DOHH2 (cell line): ENCODE data around the gene TMEM9.
A peak's percentile ranks its signal among the peaks of the same experiment; 100 is the strongest.

Experiments
- H3F3A ChIP-seq: fragments of 200-600 bp; sonication (generic), shearing (Covaris generic); 2 replicates; pipeline ENCODE4 v1.6.0; 2016; ENCODE audit warnings: antibody characterized with exemption, mild to moderate bottlenecking; ENCODE audit not compliant: control insufficient read depth, insufficient read depth
- H3K27ac ChIP-seq: fragments of 200-600 bp; sonication (generic); 2 replicates; pipeline ENCODE4 v1.5.1; 2014; ENCODE audit warnings: low read depth, mild to moderate bottlenecking, low read length, moderate library complexity
- H3K27me3 ChIP-seq: fragments of 200-600 bp; sonication (generic); 2 replicates; pipeline ENCODE4 v1.6.1; 2014; ENCODE audit warnings: mild to moderate bottlenecking, low read length, mixed read lengths; ENCODE audit not compliant: control insufficient read depth
- H3K36me3 ChIP-seq: fragments of 200-600 bp; sonication (generic); 2 replicates; pipeline ENCODE4 v1.6.1; 2014; ENCODE audit warnings: mild to moderate bottlenecking, low read length, moderate library complexity, mixed read lengths; ENCODE audit not compliant: control insufficient read depth
- H3K4me1 ChIP-seq: fragments of 200-600 bp; sonication (generic); 2 replicates; pipeline ENCODE4 v1.6.1; 2014; ENCODE audit warnings: mild to moderate bottlenecking, low read length, mixed read lengths; ENCODE audit not compliant: control insufficient read depth
- H3K4me2 ChIP-seq: fragments of 200-600 bp; sonication (generic); 2 replicates; pipeline ENCODE4 v1.6.0; 2014; ENCODE audit warnings: mild to moderate bottlenecking, low read length, moderate library complexity
- H3K4me3 ChIP-seq: fragments of 200-600 bp; sonication (generic); 2 replicates; pipeline ENCODE4 v1.5.1; 2014; ENCODE audit warnings: mild to moderate bottlenecking, low read length, mixed read lengths
- H3K79me2 ChIP-seq: fragments of 200-600 bp; sonication (generic); 2 replicates; pipeline ENCODE4 v1.6.1; 2014; ENCODE audit warnings: mild to moderate bottlenecking, low read length, mixed read lengths; ENCODE audit not compliant: control insufficient read depth
- H3K9me2 ChIP-seq: fragments of 200-600 bp; sonication (generic); replicated peaks from 2 replicates; pipeline ENCODE4 v1.6.1; 2014; ENCODE audit warnings: mild to moderate bottlenecking, low read length, mixed read lengths; ENCODE audit not compliant: control insufficient read depth
- H3K9me3 ChIP-seq: fragments of 200-600 bp; sonication (generic); 2 replicates; pipeline ENCODE4 v1.6.1; 2014; ENCODE audit warnings: antibody characterized with exemption, low read length, mixed read lengths; ENCODE audit not compliant: control insufficient read depth, insufficient read depth
- H4K20me1 ChIP-seq: fragments of 200-600 bp; sonication (generic); 2 replicates; pipeline ENCODE4 v1.6.0; 2014; ENCODE audit warnings: low read depth, mild to moderate bottlenecking, antibody characterized with exemption, low read length, moderate library complexity; ENCODE audit not compliant: control insufficient read depth, insufficient read depth
- EZH2phosphoT487 ChIP-seq: fragments of 200-600 bp; sonication (generic); IDR thresholded peaks from 2 replicates; pipeline ENCODE4 v1.6.1; 2017; ENCODE audit warnings: borderline replicate concordance, mild to moderate bottlenecking, antibody characterized with exemption, low read length, moderate library complexity, mixed read lengths
- TF ChIP-seq, protein P1 (sequence below): fragments of 200-600 bp; sonication (generic); IDR thresholded peaks from one replicate; pipeline ENCODE4 v1.5.1; 2014; ENCODE audit warnings: antibody characterized with exemption, mild to moderate bottlenecking, low read depth, low read length; ENCODE audit not compliant: poor library complexity, severe bottlenecking

The TMEM9 gene

DNA sequence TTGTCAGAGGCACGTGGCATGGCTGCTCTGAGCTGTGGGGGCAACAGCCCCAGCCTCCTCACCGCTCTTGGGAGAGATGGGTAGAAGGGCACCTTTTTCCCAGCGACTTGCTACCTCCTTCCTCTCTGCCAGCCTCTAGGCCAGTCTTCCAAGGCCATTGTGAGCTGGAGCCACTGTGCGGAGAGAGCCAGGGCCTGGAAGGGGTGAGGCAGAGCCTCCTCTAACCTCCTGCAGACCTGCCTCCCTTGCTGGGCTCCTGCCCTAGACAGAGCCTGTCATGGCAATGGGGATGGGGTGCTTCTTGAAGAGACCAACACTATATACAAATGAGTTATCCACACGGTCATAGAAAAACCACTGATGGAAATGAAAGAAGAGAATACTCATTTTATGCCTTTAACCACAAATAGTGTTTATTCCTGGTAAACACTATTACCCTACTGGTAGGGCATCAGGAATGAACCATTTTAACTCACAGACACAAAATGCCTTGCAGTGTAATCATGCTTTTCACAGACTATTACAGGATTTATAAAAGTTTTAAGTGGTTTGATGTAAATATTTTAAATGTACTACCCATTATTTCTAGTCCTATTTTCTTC is 31.4 kb upstream of the TMEM9 start:
- H3K9me2 ChIP-seq = no peaks in the 10 kb centered on the region
- peaks cover 31% of the 10 kb centered on the region for H3K27me3 ChIP-seq
- H3K36me3 ChIP-seq = no peaks in the 10 kb centered on the region
- H3K27ac ChIP-seq = no peak overlapping the region
- H3K4me3 ChIP-seq = no peak overlapping the region
- no peak overlapping the region for H3K4me2 ChIP-seq
- no peaks in the 10 kb centered on the region for H3F3A ChIP-seq
- H3K9me3 ChIP-seq = no peaks in the 10 kb centered on the region
- no peaks in the 10 kb centered on the region for H3K79me2 ChIP-seq
- no peaks in the 10 kb centered on the region for H4K20me1 ChIP-seq
- H3K4me1 ChIP-seq = peaks cover 7% of the 10 kb centered on the region
- TF ChIP-seq, protein P1, sequence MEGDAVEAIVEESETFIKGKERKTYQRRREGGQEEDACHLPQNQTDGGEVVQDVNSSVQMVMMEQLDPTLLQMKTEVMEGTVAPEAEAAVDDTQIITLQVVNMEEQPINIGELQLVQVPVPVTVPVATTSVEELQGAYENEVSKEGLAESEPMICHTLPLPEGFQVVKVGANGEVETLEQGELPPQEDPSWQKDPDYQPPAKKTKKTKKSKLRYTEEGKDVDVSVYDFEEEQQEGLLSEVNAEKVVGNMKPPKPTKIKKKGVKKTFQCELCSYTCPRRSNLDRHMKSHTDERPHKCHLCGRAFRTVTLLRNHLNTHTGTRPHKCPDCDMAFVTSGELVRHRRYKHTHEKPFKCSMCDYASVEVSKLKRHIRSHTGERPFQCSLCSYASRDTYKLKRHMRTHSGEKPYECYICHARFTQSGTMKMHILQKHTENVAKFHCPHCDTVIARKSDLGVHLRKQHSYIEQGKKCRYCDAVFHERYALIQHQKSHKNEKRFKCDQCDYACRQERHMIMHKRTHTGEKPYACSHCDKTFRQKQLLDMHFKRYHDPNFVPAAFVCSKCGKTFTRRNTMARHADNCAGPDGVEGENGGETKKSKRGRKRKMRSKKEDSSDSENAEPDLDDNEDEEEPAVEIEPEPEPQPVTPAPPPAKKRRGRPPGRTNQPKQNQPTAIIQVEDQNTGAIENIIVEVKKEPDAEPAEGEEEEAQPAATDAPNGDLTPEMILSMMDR = no peak
- TF ChIP-seq EZH2phosphoT487 = no peak

DNA sequence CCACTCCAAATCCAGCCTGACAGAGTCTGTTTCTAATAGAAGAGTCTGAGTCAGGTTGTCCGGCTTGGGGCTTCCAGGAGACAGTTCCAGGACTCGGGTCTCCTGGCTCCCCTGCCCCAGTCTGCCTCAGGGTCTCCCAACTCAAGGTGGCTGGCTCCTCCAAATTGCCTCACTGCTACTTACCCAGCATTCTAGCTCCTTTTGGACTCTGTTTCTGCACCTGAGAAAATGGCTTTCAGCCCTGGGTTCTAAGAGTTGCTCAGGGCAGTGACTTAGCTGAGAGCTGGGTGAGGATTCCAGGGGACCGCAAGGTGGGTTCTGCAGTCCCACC is 30.8 kb upstream of the TMEM9 start:
- Histone ChIP-seq H3K27me3 (peaks cover 31% of the 10 kb centered on the region), H3K27ac (no peak overlapping the region), H3K9me2 (no peaks in the 10 kb centered on the region), H4K20me1 (no peaks in the 10 kb centered on the region), H3K4me2 (no peak overlapping the region), H3K9me3 (no peaks in the 10 kb centered on the region), H3K79me2 (no peaks in the 10 kb centered on the region), H3K4me3 (no peak overlapping the region), H3K36me3 (no peaks in the 10 kb centered on the region), H3F3A (no peaks in the 10 kb centered on the region), H3K4me1 (peaks cover 7% of the 10 kb centered on the region)
- TF ChIP-seq, protein P1 = no peak
- TF ChIP-seq EZH2phosphoT487 = no peak

DNA sequence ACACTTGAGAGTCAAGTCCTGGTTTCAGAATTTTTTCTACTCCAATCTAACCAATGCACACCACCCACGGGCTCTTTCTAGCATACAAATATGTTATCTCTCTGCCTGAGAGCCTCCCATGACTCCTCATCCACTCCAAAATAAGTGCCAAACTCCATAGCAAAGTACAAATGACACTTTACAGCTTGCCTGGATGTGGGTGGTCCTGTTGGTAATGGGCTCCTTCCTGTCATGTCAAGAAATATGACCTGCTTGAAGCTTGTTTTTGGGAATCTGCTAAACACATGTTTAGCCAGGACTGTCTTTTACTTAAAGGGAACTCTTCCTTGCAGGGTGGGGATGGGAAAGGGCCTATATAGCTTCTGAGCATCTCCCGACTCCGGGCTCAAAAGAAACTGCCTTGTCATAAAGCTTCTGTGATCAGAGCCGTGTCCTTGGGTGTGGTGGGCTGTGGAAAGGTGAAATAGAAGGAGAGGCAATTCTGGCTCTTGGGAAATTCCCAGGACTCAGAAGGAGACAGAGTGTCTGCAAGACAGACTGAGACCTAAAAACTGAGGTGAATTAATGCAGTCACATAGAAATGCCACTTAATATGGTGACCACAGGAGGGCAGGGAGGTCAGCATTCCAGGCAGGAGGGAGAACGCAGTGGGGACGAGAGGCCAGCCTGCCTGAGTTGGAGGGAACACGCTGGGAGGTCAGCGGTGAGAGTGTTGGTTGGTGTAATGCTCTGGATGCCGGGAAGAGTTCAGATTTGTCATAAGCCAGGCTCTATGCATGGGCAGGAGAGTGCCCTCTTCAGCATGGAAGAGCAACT is 30.2 kb upstream of the TMEM9 start:
- no peak for TF ChIP-seq EZH2phosphoT487
- TF ChIP-seq, protein P1 = peak; percentile 38
- no peaks in the 10 kb centered on the region for H3F3A ChIP-seq
- no peaks in the 10 kb centered on the region for H3K9me2 ChIP-seq
- peaks cover 7% of the 10 kb centered on the region for H3K4me1 ChIP-seq
- no peaks in the 10 kb centered on the region for H4K20me1 ChIP-seq
- H3K4me2 ChIP-seq = no peak overlapping the region
- no peaks in the 10 kb centered on the region for H3K9me3 ChIP-seq
- H3K27ac ChIP-seq = no peak overlapping the region
- H3K27me3 ChIP-seq = peaks cover 31% of the 10 kb centered on the region
- H3K36me3 ChIP-seq = no peaks in the 10 kb centered on the region
- H3K4me3 ChIP-seq = no peak overlapping the region
- H3K79me2 ChIP-seq = no peaks in the 10 kb centered on the region
